Upper lobe of right lung (tissue), 1 donor: ENCODE data around the gene TMEM163. TPM values are rescaled to one million over a fixed set of nuclear protein-coding genes. Genes with fewer than 3 reads are reported as not detected.
A peak's percentile ranks its signal among the peaks of the same experiment; 100 is the strongest.

Experiments
- ATAC-seq: fragments of 200-7000 bp; cut with Tn5 transposase; one replicate; pipeline ENCODE4 v1.9.1; 2020; ENCODE audit warnings: mild to moderate bottlenecking, moderate library complexity
- DNase-seq: peaks from one replicate; pipeline ENCODE4 v3.0.0-alpha.2; 2020
- H3K27ac ChIP-seq: fragments of 200-600 bp; one replicate; pipeline ENCODE4 v1.8.0; 2022
- H3K27me3 ChIP-seq: fragments of 200-600 bp; one replicate; pipeline ENCODE4 v1.8.0; 2022; ENCODE audit warnings: mild to moderate bottlenecking
- H3K36me3 ChIP-seq: fragments of 200-600 bp; one replicate; pipeline ENCODE4 v1.8.0; 2022
- H3K4me1 ChIP-seq: fragments of 200-600 bp; one replicate; pipeline ENCODE4 v1.8.0; 2022
- H3K4me3 ChIP-seq: fragments of 200-600 bp; one replicate; pipeline ENCODE4 v1.8.0; 2022; ENCODE audit warnings: mild to moderate bottlenecking
- H3K9me3 ChIP-seq: fragments of 200-600 bp; one replicate; pipeline ENCODE4 v1.8.0; 2022
- intact Hi-C: fragments of 100-400 bp; cut with DNase I; formaldehyde crosslinking; loops from one replicate; pipeline ENCODE4 v1.11.0; 2022
- total RNA-seq: library from RNA; stranded (reverse); fragmentation: NEBNext Ultra II Directional; extraction: Animal tissue kit (Norgen Biotek cat#: 25700); gene quantifications from one replicate; pipeline ENCODE4 v1.2.1, GENCODE V29; 2021
- TF ChIP-seq, protein P1 (sequence below): fragments of 200-600 bp; IDR thresholded peaks from one replicate; pipeline ENCODE4 v1.8.0; 2022; ENCODE audit warnings: antibody characterized with exemption
- donor health status: DM: no; HTN: yes; CAD: no; lungs with severe emphysema.

The TMEM163 gene
- total RNA-seq, 1 donor from 2014 or later, result 34.6 TPM

DNA sequence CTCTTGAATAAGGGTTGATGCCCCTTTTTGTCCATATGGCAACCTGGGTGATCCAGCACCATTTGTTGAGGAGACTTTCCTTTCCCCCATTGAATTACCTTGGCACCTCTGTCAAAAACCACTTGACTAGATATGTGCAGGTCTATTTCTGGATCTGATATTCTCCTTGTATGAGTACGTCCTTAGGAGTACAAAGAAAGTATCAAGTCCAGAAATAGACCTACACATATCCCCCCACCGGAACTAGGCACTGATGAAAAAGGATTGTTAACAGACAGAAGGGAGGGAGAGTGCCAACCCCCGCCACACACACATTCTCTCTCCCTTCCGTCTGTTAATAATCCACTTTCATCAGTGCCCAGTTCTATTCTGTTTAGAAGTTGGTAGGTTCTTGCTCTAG lies 225.0 kb downstream of the TMEM163 start:
- ATAC-seq (no peak), DNase-seq (no peak)
- H3K27me3 ChIP-seq, result no peaks in the 10 kb centered on the region
- no peaks in the 10 kb centered on the region for H3K9me3 ChIP-seq
- no peak overlapping the region for H3K4me3 ChIP-seq
- intact Hi-C loops, result no loop called here
- H3K27ac ChIP-seq, result no peak overlapping the region
- H3K4me1 ChIP-seq, result no peaks in the 10 kb centered on the region
- H3K36me3 ChIP-seq, result no peaks in the 10 kb centered on the region
- TF ChIP-seq, protein P1, sequence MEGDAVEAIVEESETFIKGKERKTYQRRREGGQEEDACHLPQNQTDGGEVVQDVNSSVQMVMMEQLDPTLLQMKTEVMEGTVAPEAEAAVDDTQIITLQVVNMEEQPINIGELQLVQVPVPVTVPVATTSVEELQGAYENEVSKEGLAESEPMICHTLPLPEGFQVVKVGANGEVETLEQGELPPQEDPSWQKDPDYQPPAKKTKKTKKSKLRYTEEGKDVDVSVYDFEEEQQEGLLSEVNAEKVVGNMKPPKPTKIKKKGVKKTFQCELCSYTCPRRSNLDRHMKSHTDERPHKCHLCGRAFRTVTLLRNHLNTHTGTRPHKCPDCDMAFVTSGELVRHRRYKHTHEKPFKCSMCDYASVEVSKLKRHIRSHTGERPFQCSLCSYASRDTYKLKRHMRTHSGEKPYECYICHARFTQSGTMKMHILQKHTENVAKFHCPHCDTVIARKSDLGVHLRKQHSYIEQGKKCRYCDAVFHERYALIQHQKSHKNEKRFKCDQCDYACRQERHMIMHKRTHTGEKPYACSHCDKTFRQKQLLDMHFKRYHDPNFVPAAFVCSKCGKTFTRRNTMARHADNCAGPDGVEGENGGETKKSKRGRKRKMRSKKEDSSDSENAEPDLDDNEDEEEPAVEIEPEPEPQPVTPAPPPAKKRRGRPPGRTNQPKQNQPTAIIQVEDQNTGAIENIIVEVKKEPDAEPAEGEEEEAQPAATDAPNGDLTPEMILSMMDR, result no peak

DNA sequence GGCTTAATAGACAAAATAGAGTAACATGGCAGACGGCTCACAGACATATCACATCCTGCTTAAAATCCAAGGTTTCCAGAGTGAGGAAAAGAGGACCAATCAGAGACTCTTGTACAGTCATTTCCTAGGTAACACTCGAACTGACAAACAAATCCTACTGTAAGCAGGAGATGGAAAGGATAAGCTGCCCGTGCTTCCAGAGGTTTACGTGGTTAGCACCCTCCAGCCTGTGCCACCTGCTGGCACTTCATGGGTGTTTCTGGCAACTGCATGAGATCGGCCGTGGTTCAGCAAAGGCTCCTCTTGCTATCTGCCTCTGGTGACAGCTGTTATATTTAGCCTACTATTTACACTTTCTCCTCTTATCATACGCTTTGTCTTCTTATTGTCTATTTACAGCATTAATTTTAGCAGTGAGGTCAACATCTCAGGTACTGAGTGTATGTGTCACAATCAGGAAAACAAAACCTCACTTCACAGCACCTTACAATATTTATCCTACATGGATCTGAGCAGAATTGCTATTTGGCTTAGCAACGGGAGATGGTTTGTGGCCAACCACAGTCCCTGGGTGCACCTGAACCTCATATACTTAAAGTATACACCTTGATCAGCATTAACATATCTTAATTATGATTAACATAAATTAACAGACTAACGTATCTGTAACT lies 226.9 kb downstream of the TMEM163 start:
- H3K9me3 ChIP-seq, result no peaks in the 10 kb centered on the region
- intact Hi-C loops, result no loop called here
- H3K27ac ChIP-seq, result no peak overlapping the region
- H3K36me3 ChIP-seq, result no peaks in the 10 kb centered on the region
- peak; percentile 46 for ATAC-seq
- H3K27me3 ChIP-seq, result no peaks in the 10 kb centered on the region
- no peaks in the 10 kb centered on the region for H3K4me1 ChIP-seq
- DNase-seq, result no peak
- TF ChIP-seq, protein P1, result peak; percentile 17
- H3K4me3 ChIP-seq, result no peak overlapping the region

DNA sequence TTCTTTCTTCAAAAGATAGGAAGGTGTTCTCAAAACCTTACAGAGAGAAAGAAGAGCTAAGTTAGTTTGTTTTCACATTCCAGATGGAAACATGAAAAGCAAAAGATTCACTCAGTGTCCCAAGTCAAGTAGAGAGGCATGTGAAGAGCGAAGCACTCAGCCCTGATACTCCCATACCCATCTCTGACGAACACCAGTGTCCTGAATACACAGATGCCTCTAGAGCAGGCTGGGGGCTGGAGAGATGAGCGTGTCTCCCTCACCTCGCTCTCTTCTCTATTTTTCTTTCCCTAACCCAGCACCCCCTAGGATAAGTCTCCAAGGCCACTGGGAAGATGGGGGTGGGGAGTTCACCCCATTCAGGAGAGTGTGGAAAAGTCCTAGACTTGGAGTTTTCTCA lies 227.8 kb downstream of the TMEM163 start:
- no peaks in the 10 kb centered on the region for H3K36me3 ChIP-seq
- H3K27ac ChIP-seq, result no peak overlapping the region
- ATAC-seq, result no peak
- H3K4me3 ChIP-seq, result no peak overlapping the region
- TF ChIP-seq, protein P1, result no peak
- H3K9me3 ChIP-seq, result no peaks in the 10 kb centered on the region
- no peaks in the 10 kb centered on the region for H3K27me3 ChIP-seq
- no peaks in the 10 kb centered on the region for H3K4me1 ChIP-seq
- DNase-seq, result no peak
- intact Hi-C loops, result no loop called here

DNA sequence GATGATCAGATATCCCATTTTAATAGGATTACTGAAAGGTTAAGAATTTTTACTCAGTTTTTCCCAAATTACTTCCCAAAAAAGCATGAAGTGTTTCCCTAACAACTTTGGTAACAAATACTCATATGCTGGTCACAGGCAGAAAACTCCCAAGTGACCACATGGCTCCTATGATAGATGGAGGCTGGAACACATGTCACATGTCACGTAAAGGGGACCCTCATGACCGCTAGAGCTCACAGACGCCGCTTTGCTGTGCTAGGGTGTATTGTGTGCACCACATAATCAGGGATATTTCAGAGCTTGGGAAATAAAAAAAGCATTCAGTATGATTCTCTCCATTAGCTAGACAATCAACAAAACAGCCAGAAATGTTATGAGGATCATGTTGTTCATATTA lies 228.2 kb downstream of the TMEM163 start:
- H3K36me3 ChIP-seq, result no peaks in the 10 kb centered on the region
- TF ChIP-seq, protein P1, result no peak
- ATAC-seq (no peak), DNase-seq (no peak)
- intact Hi-C loops, result no loop called here
- no peak overlapping the region for H3K4me3 ChIP-seq
- no peaks in the 10 kb centered on the region for H3K27me3 ChIP-seq
- no peaks in the 10 kb centered on the region for H3K4me1 ChIP-seq
- no peaks in the 10 kb centered on the region for H3K9me3 ChIP-seq
- H3K27ac ChIP-seq, result no peak overlapping the region

DNA sequence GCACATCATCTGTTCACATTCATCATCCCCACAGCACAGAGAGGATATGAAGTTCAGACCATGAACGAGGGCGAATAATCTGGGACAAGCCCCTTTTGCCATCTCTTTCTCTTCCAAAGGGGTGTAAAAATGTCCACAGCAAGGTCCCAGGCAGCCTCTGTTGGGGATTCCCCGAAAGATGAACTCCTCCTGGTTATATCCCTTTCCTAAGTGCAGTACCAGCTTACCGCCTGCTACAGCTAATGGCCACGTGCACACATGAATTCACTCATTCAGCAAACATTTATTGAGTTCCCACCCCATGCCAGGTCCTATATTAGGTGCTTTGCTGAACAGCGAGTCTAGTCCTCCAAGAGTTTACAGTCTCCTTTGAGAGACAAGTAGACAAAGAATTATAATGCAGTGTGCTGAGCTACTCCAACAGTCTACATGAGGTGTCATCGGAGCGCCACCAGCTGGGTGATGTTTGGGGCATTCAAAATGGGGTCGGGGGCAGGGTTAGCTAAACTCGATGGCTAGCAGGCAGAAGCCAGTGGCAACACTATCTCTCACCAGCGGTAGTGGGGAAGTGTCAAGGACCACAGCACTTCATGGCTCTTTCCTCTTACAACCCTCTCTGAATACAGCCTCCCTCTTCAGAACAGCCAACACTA lies 228.9 kb downstream of the TMEM163 start:
- H3K27me3 ChIP-seq, result no peaks in the 10 kb centered on the region
- peak; percentile 24 for ATAC-seq
- no peak for DNase-seq
- no peak overlapping the region for H3K27ac ChIP-seq
- no peaks in the 10 kb centered on the region for H3K4me1 ChIP-seq
- H3K36me3 ChIP-seq, result no peaks in the 10 kb centered on the region
- H3K4me3 ChIP-seq, result no peak overlapping the region
- intact Hi-C loops, result no loop called here
- no peaks in the 10 kb centered on the region for H3K9me3 ChIP-seq
- TF ChIP-seq, protein P1, result no peak
